Activated CD4-positive, alpha-beta T cell treated with anti-CD3 and anti-CD28 coated beads, Interleukin-2, amount 50 U/mL, for 24 hours (primary cell): ENCODE results near the gene ZNF429.
"Not testable (repeated sequence)": the region's sequence is repeated elsewhere in the genome, so short reads cannot be mapped to it uniquely, and the experiment has no call there.

Experiments
- DNase-seq, 2 donors: peaks; one replicate each; pipeline ENCODE4 v3.0.0-alpha.2; 2020; ENCODE audit warnings: low read depth in 1 of 2, low spot score in 1 of 2

Gene ZNF429

DNA sequence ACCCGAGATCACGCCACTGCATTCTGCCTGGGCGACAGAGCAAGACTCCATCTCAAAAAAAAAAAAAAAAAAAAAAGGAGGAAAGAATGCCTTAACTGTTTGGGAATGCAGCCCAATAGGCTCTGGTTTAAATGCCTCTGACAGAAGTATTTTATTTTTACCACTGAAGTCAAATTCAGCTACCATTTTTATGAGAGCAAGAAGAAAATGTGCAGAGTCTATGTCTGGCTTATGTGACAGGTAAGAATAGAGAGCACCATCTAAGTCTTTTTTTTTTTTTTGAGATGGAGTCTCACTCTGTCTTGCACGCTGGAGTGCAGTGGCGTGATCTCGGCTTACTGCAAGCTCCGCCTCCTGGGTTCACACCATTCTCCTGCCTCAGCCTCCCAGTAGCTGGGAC is 7.2 kb downstream of the ZNF429 start:
- not testable (repeated sequence) for DNase-seq

DNA sequence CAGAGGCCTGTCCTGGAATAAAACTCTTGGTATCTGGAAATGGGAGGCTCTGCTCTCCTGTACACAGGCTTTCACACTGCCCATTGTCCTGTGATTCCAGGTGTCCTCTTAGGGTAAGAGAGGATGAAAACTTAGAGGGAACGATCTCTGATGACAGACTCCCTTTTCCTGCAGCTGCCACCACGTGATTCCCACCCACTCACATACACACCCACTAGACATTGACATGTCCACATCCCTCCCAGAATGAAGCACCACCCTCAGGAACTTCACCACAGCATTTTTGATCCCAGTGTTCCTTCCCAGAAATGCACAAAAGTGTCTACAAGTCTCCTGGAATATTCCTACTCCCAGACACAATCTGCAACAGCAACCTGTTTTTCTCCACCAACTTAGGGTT is 8.2 kb downstream of the ZNF429 start:
- no peak for DNase-seq

- DNase-seq: no peak
Observed at GRCh38 chr19:21519488-21519887, 14.1 kb downstream of the ZNF429 start.

GRCh38 chr19:21532904-21533303 is 27.5 kb downstream of the ZNF429 start:
- no peak for DNase-seq

DNA sequence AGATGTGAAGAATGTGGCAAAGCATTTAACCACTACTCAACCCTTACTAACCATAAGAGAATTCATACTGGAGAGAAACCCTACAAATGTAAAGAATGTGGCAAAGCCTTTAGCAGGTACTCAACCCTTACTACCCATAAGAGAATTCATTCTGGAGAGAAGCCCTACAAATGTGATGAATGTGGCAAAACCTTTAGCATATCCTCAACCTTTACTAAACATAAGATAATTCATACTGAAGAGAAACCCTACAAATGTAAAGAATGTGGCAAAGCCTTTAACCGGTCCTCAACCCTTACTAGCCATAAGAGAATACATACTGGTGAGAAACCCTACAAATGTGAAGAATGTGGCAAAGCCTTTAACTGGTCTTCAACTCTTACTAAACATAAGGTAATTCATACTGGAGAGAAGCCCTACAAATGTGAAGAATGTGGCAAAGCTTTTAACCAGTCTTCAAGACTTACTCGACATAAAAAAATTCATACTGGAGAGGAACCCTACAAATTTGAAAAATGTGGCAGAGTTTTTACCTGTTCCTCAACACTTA is 31.4 kb downstream of the ZNF429 start:
- not testable (repeated sequence) for DNase-seq

DNA sequence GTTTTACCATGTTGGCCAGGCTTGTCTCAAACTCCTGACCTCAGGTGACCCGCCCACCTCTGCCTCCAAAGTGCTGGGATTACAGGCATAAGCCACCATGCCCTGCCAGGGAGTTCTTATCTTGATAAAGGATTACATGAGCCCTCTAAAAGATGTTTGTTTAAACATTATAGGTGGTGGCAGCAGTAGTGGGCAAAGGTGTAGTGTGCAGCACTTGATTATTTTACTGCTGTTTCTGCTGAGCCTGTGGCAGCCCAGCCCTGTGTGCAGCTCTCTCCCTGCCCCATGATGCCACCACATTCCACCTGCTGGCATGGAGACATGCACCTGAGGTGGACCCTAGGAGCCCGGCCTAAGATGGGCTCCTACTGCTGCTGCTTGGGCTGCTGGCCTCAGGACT is 54.0 kb downstream of the ZNF429 start:
- no peak for DNase-seq

- no peak for DNase-seq
Observed at GRCh38 chr19:21564406-21564805, 59.0 kb downstream of the ZNF429 start.

DNA sequence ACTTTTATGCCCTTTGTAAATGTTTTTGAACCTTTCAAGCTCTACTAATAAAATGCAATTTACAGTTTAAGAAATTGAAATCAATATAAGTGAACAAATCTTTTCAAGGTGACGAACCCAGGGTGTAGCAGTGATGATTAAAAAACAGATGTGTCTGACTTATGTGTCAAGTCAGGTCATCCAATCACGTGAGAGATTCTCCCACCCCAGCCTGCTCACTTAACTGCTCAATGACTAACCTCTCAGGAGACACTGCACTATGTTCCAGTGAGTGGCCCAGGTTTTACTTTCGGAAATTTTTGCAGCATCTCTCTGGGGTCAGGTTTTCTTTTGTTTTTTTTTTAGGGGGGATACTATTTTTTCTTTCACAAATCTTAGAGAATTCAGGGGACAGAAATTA is 60.7 kb downstream of the ZNF429 start:
- peak in 1 of 2 donors; percentile 37 for DNase-seq

- DNase-seq: not testable (repeated sequence)
Observed at GRCh38 chr19:21567806-21568205, 62.4 kb downstream of the ZNF429 start.

DNA sequence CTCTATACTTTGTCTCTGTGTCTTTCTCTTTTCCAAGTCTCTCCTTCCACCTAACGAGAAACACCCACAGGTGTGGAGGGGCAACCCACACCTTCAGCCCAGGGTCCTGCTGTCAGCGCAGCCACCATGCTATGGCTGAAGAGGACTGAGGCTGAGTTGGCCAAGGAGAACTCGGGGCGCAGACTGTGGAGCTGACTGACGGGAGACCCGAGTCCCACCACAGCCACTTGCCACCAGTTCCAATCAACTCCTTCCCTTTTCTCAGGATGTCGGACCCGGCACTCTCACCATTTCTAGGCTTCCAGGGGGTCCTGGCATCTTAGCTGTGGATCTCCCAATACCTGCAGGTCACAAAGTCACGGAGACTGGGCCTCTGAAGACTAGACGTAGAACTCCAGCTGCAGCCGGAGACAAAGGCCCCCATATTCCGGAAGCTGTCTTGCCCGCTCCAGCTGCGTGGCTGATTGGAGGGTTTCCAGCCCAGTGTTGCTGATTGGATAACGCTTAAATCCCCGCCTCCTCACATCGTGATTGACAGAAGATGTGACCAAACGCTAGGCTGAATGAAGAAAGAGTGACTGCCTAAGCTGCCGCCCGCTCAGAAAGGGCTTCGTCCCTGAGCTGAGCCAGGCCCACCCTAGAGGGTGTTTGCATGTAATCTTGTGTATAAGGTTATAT is 63.6 kb downstream of the ZNF429 start:
- DNase-seq: peak; percentile 24 to 94

GRCh38 chr19:21569494-21569865 is 64.1 kb downstream of the ZNF429 start:
- DNase-seq: peak in 1 of 2 donors; percentile 49

DNA sequence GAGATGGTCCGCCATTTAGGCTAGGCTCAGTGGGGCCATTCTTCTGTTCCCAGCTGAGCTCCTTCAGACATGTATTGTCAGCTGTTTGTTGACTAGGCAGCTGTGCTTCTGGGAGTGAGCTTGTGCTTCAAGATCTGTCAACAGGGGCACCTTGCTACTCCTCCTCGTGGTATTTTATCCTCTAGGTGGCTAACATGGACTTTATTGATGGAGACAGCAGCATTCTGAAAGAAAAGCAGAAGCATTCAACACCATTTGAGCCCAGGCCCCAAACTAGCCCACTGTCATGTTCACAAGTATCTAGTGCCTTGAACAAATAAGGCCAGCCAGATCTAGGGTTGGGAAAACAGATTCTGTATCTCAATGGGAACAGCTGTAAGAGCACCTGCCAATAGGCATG is 65.9 kb downstream of the ZNF429 start:
- DNase-seq: no peak

- DNase-seq: no peak
Observed at GRCh38 chr19:21574607-21575006, 69.2 kb downstream of the ZNF429 start.

DNA sequence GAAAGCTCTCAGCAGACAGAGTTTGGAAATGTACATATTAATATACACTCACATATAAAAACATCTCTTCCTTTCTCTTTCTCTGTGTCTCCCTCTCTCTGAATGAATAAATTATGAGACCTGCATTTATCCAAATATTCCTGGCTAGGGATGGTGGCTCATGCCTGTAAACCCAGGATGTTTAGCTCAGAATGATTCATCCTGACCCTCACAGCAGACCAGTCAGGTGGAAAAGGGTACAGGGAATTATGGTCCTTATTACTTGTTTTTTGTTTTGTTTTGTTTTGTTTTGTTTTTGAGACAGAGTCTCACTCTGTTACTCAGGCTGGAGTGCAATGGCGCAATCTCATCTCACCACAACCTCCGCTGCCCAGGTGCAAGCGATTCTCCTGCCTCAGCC is 71.1 kb downstream of the ZNF429 start:
- no peak for DNase-seq

DNA sequence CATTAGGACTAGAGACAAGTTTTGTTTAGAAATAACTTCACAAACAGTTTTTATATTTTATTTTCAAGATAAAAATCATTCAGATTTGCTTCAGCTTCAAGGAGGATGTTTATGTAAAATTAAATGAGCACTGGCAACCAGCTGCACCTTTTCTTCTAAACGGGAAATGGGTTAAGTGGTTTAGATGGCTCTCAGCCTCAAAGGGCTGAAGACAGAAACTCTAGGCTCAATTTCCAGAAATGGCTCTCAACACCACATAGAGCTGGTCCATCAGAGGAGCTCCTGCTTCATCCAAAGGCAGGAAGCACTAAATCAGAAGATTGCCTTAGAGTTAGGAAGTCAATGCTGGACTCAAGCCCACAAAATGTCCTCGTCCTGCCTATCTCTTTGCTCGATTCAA is 74.7 kb downstream of the ZNF429 start:
- no peak for DNase-seq

GRCh38 chr19:21580818-21581217 is 75.4 kb downstream of the ZNF429 start:
- DNase-seq: no peak

GRCh38 chr19:21581646-21582240 is 76.3 kb downstream of the ZNF429 start:
- DNase-seq: no peak

- no peak for DNase-seq
Observed at GRCh38 chr19:21584537-21584936, 79.1 kb downstream of the ZNF429 start.

- no peak for DNase-seq
Observed at GRCh38 chr19:21585281-21585890, 80.0 kb downstream of the ZNF429 start.

DNA sequence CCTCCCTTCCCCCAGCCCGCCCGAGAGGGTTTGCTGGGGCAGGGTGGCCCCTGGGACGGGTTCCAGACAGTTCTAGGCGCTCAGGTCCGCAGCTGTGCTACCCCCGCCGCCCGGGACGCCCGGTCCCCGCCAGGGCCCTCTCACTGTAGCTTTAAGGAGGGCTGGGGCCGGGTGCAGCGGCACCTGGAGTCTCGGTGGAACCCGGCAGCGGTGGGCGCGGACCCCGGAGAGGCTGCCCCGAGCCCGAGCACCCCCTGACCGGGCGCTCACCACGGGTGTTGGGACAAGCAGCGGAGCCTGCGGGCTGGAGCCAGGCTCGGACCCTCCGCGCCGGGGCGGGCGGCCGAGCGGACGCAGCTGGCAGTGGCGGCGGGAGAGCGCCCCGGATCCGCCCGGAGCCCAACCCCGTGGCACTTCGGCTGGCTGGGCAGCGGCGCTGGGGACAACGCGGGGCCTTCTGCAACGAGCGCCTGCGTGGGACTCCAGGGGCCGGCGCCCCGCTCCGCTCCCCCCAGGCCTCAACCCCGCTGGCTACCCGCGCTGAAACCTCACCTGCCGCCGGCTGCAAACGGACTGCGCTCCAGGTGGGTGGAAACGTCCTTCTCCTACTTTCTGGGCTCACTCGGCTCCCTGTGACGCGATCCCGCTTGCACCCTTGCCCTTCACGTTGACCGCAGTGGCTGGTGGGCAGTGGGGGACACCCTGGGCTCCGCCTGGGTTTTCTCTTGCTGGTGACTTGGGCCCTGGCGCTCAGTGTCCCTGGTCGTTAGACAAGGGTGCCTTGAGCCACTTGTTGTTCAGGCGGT is 81.1 kb downstream of the ZNF429 start:
- DNase-seq: no peak

DNA sequence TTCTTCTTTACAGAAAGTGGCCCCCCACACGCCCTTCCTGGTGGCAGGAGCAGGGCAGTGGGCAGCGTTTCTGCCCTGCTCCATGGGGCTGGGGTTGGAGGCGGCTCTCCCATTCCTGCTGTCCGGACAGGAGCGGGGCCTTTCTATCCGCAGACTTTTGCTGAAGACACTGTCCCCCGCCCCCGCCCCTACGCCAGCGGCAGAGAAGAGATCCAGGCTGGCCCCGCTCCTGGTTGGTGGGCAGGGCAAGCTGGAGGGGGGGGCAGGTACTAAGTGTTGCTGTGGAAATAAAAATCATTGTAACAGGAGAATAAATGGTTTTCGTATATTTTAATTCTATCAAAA is 81.7 kb downstream of the ZNF429 start:
- no peak for DNase-seq

DNA sequence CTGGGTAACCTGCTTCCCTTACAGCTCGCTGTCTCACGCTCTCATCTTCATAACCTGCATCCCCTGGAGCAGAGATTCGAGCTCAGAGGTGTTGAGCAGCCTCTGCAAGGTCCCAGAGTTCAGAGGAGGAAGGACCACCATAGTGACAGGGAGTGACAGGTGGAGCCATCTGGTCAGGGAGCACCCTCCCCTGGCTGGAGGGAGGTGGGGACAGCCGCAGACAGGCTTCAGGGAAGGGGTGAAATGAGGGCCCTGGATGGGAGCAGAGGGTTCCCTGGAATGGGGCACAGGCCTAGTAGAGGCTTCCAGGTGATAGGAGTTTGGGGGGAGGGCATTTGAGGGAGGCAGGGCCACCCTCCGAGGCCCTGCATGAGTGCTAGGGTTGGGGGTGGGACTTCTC is 82.1 kb downstream of the ZNF429 start:
- DNase-seq: no peak
